ENCODE results near the gene QSOX2. TPM values are rescaled to one million over a fixed set of nuclear protein-coding genes. Genes with fewer than 3 reads are reported as not detected.

The QSOX2 gene
- total RNA-seq, 1 experiment from 2014 or later = 34.6 TPM

DNA sequence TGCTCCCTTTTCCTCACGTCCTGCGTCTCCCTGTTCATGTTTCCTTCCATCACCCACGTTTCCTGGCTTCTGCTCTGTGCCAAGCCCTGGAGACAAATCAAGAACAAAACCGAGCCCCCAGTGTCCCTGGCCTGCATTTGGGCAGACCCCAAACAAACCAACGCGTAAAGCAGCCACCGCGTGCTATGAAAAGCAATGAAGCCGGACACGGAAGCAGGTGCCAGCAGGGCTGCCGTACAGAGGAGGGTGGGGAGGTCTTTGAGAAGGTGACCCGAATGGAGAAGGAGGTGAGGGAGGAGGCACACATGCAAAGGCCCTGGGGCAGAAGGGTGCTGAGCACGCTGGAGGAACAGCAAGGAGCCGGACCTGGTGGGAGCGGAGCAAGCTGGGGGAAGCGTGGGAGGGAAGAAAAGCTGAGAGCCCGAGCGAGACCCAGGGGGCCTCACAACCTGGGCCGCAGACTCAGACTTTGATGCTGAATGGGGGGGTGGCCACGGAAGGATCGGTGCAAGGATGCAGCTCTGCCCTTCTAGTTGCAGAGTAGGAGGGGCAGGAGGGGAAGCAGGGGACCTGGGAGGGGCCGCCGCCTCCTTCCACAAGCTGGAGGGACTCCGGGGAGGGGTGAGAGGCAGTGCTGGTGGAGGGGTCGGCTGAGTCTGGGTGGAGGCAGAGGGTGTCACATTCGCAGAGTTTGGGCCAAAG lies 1.4 kb upstream of the QSOX2 start:
- TF ChIP-seq YY1 (IDR thresholded peaks at IDR 0.05; ENCODE audit: extremely low read depth, insufficient replicate concordance, low read depth, low read length) = no peak
- no peak for TF ChIP-seq CBX3 (IDR thresholded peaks at IDR 0.05; ENCODE audit: low read depth)
- TF ChIP-seq EGR1 (IDR thresholded peaks at IDR 0.05; ENCODE audit: low read depth) = no peak
- Histone ChIP-seq H4K20me1 (ENCODE audit: insufficient read depth) (peaks cover 7% of the 10 kb centered on the region; the same call in 1 of the 2 replicates), H3K4me1 (ENCODE audit: control insufficient read depth in 1 of 2, insufficient read depth in 2 of 2, low read length in 2 of 2) (peaks cover 16 to 24% of the 10 kb centered on the region in 2 experiments), H3K4me3 (replicated peaks in 1 of 2; ENCODE audit: low read depth in 1 of 2, low read length in 2 of 2) (no peak overlapping the region), H3K4me2 (ENCODE audit: low read length) (no peak overlapping the region), H3K9ac (ENCODE audit: low read length) (no peak overlapping the region), H2AFZ (ENCODE audit: low read depth, low read length, poor library complexity, severe bottlenecking) (no peak overlapping the region), H3K79me2 (ENCODE audit: insufficient read depth, low read length) (peaks cover 34% of the 10 kb centered on the region), H3K27ac (ENCODE audit: low read depth, low read length) (no peak overlapping the region), H3K9me3 (ENCODE audit: control insufficient read depth in 1 of 2, insufficient read depth in 1 of 2, low read depth in 1 of 2, low read length in 2 of 2) (no peaks in the 10 kb centered on the region), H3K27me3 (ENCODE audit: insufficient read depth, low read length) (no peaks in the 10 kb centered on the region), H3K9me2 (ENCODE audit: insufficient read depth) (no peaks in the 10 kb centered on the region), H3K36me3 (ENCODE audit: control insufficient read depth in 1 of 2, insufficient read depth in 2 of 2, low read length in 2 of 2) (peaks cover 0 to 9% of the 10 kb centered on the region in 2 experiments; a peak in 1 of 4 replicates)
- POLR2A ChIA-PET = no interaction called here
- ATAC-seq = no peak
- intact Hi-C loops (cut with micrococcal nuclease) = no loop called here
- RAD21 ChIA-PET (ENCODE audit: low non-redundant PET in 1 of 2, low total read pairs in 2 of 2, uncharacterized antibody in 2 of 2, unreplicated experiment in 2 of 2) = no interaction called here
- no TSS peak for BruUV-seq (replicated peaks)
- CTCF ChIA-PET = interaction anchor here (1.0 kb wide), 1 partner anchor 9 kb away, joined by 3 read pairs; no protein-coding TSS in a partner anchor
- no peak for DNase-seq (ENCODE audit: low read depth, low spot score)

DNA sequence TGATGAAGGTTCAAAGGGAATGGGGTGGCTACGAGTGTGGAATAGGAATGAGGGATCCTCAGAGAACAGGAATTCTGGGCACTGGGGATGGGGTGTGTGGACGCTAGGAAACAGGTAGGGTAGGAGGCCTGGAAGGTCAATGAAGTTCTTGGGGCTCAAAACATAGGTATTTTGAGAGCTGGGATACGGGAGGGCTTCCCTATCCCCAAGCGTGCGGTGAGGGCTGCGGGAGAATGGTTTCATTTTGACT lies 718 bp downstream of the QSOX2 start:
- peaks cover 16 to 24% of the 10 kb centered on the region in 2 experiments for H3K4me1 ChIP-seq (ENCODE audit: control insufficient read depth in 1 of 2, insufficient read depth in 2 of 2, low read length in 2 of 2)
- POLR2A ChIA-PET = interaction anchor here (0.5 kb wide), 1 partner anchor 906 kb away, joined by 3 read pairs; no protein-coding TSS in a partner anchor
- peaks cover 55% of the 10 kb centered on the region for H3K79me2 ChIP-seq (ENCODE audit: insufficient read depth, low read length)
- intact Hi-C loops (cut with micrococcal nuclease) = no loop called here
- H3K9me3 ChIP-seq (ENCODE audit: control insufficient read depth in 1 of 2, insufficient read depth in 1 of 2, low read depth in 1 of 2, low read length in 2 of 2) = no peaks in the 10 kb centered on the region
- H3K9ac ChIP-seq (ENCODE audit: low read length) = peak overlapping the region; percentile 81
- peak overlapping the region; percentile 82 for H3K4me2 ChIP-seq (ENCODE audit: low read length)
- RAD21 ChIA-PET (ENCODE audit: low non-redundant PET in 1 of 2, low total read pairs in 2 of 2, uncharacterized antibody in 2 of 2, unreplicated experiment in 2 of 2) = no interaction called here
- no TSS peak for BruUV-seq (replicated peaks)
- TF ChIP-seq, protein P1, sequence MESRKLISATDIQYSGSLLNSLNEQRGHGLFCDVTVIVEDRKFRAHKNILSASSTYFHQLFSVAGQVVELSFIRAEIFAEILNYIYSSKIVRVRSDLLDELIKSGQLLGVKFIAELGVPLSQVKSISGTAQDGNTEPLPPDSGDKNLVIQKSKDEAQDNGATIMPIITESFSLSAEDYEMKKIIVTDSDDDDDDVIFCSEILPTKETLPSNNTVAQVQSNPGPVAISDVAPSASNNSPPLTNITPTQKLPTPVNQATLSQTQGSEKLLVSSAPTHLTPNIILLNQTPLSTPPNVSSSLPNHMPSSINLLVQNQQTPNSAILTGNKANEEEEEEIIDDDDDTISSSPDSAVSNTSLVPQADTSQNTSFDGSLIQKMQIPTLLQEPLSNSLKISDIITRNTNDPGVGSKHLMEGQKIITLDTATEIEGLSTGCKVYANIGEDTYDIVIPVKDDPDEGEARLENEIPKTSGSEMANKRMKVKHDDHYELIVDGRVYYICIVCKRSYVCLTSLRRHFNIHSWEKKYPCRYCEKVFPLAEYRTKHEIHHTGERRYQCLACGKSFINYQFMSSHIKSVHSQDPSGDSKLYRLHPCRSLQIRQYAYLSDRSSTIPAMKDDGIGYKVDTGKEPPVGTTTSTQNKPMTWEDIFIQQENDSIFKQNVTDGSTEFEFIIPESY (IDR thresholded peaks at IDR 0.05; ENCODE audit: extremely low read depth, insufficient replicate concordance, low read length) = no peak
- TF ChIP-seq ZNF274 (IDR thresholded peaks at IDR 0.05; ENCODE audit: low read depth, low read length) = no peak
- TF ChIP-seq CBX3 (IDR thresholded peaks at IDR 0.05; ENCODE audit: low read depth) = no peak
- TF ChIP-seq, protein P2, sequence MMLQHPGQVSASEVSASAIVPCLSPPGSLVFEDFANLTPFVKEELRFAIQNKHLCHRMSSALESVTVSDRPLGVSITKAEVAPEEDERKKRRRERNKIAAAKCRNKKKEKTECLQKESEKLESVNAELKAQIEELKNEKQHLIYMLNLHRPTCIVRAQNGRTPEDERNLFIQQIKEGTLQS (IDR thresholded peaks at IDR 0.05) = no peak
- no peak for TF ChIP-seq SIN3A (IDR thresholded peaks at IDR 0.05; ENCODE audit: low read depth)
- no peak for TF ChIP-seq POLR2AphosphoS5 (IDR thresholded peaks at IDR 0.05; ENCODE audit: low read depth, low read length)
- TF ChIP-seq FOSL1 (IDR thresholded peaks at IDR 0.05; ENCODE audit: low read depth) = no peak
- no peak for TF ChIP-seq POLR2A (IDR thresholded peaks at IDR 0.05; ENCODE audit: borderline replicate concordance, extremely low read depth, insufficient read depth, insufficient read length)
- TF ChIP-seq CEBPB (IDR thresholded peaks at IDR 0.05; ENCODE audit: low read depth) = no peak
- ATAC-seq = no peak; the same call in 1 of the 2 replicates
- H3K27me3 ChIP-seq (ENCODE audit: insufficient read depth, low read length) = no peaks in the 10 kb centered on the region
- H3K27ac ChIP-seq (ENCODE audit: low read depth, low read length) = peak overlapping the region; percentile 76
- H2AFZ ChIP-seq (ENCODE audit: low read depth, low read length, poor library complexity, severe bottlenecking) = no peak overlapping the region
- H4K20me1 ChIP-seq (ENCODE audit: insufficient read depth) = peaks cover 7% of the 10 kb centered on the region; the same call in 1 of the 2 replicates
- H3K36me3 ChIP-seq (ENCODE audit: control insufficient read depth in 1 of 2, insufficient read depth in 2 of 2, low read length in 2 of 2) = peaks cover 0 to 13% of the 10 kb centered on the region in 2 experiments; a peak in 1 of 4 replicates
- CTCF ChIA-PET = no interaction called here
- no peaks in the 10 kb centered on the region for H3K9me2 ChIP-seq (ENCODE audit: insufficient read depth)
- DNase-seq (ENCODE audit: low read depth, low spot score) = no peak
- H3K4me3 ChIP-seq (replicated peaks in 1 of 2; ENCODE audit: low read depth in 1 of 2, low read length in 2 of 2) = peak overlapping the region; percentile 69 to 81
